BLaER1 treated with 17β-estradiol and CSF1 and Interleukin-3, amounts not matched to agents 10 nM and 100 nM (cell line): ENCODE data around the gene NTN4.
A peak's percentile ranks its signal among the peaks of the same experiment; 100 is the strongest.

Experiments used
- H3K27ac ChIP-seq, 11 experiments: shearing (Covaris generic); formaldehyde crosslinking; 2 replicates each; pipeline ENCODE4 v1.8.1; 2022
- H3K27me3 ChIP-seq, 11 experiments: shearing (Covaris generic); formaldehyde crosslinking; 2 replicates each; pipeline ENCODE4 v1.8.1; 2022
- H3K36me3 ChIP-seq, 11 experiments: shearing (Covaris generic); formaldehyde crosslinking; 2 replicates each; pipeline ENCODE4 v1.8.1; 2022
- H3K4me1 ChIP-seq, 10 experiments: shearing (Covaris generic); formaldehyde crosslinking; 2 replicates each; pipeline ENCODE4 v1.8.1; 2022
- H3K4me2 ChIP-seq, 11 experiments: shearing (Covaris generic); formaldehyde crosslinking; 2 replicates each; pipeline ENCODE4 v1.8.1; 2022
- H3K4me3 ChIP-seq, 10 experiments: shearing (Covaris generic); formaldehyde crosslinking; 2 replicates each; pipeline ENCODE4 v1.8.1; 2022
- H3K9ac ChIP-seq, 11 experiments: shearing (Covaris generic); formaldehyde crosslinking; 2 replicates each; pipeline ENCODE4 v1.8.1; 2022
- H3K9me3 ChIP-seq, 11 experiments: shearing (Covaris generic); formaldehyde crosslinking; replicated peaks in 1 of 11; 2 replicates each; pipeline ENCODE4 v1.8.1; 2022
- H4K20me1 ChIP-seq, 11 experiments: shearing (Covaris generic); formaldehyde crosslinking; 2 replicates each; pipeline ENCODE4 v1.8.1; 2022
- Cebpa-rat ChIP-seq, 11 experiments: shearing (Covaris generic); IDR thresholded peaks; 2 replicates each; pipeline ENCODE4 v1.8.1; 2022

The NTN4 gene

GRCh38 chr12:95802482-95803270 lies 12.1 kb upstream of the NTN4 start:
- no peaks in the 10 kb centered on the region for H3K9me3 ChIP-seq
- H3K9ac ChIP-seq = no peak overlapping the region
- TF ChIP-seq Cebpa-rat (IDR thresholded peaks at IDR 0.05) = no peak
- no peaks in the 10 kb centered on the region for H3K27me3 ChIP-seq
- no peaks in the 10 kb centered on the region for H3K36me3 ChIP-seq
- H3K4me3 ChIP-seq = no peak overlapping the region
- no peak overlapping the region for H3K4me2 ChIP-seq
- H4K20me1 ChIP-seq = no peaks in the 10 kb centered on the region
- no peak overlapping the region for H3K27ac ChIP-seq
- peaks cover 0 to 4% (median 0%) of the 10 kb centered on the region in 10 experiments; a peak in 1 of 20 replicates for H3K4me1 ChIP-seq

- no peak for TF ChIP-seq Cebpa-rat (IDR thresholded peaks at IDR 0.05)
- H3K9me3 ChIP-seq = no peaks in the 10 kb centered on the region
- H3K4me2 ChIP-seq = no peak overlapping the region
- H4K20me1 ChIP-seq = peaks cover 0 to 2% (median 0%) of the 10 kb centered on the region in 11 experiments; a peak in 2 of 22 replicates
- peaks cover 22 to 34% (median 23%) of the 10 kb centered on the region in 11 experiments for H3K27me3 ChIP-seq
- no peaks in the 10 kb centered on the region for H3K36me3 ChIP-seq
- H3K9ac ChIP-seq = no peak overlapping the region
- no peak overlapping the region for H3K27ac ChIP-seq
- H3K4me3 ChIP-seq = no peak overlapping the region
- H3K4me1 ChIP-seq = no peaks in the 10 kb centered on the region
Measured at GRCh38 chr12:95796982-95797289, 6.4 kb upstream of the NTN4 start.

GRCh38 chr12:95796225-95796981 lies 5.8 kb upstream of the NTN4 start:
- TF ChIP-seq Cebpa-rat (IDR thresholded peaks at IDR 0.05) = no peak

GRCh38 chr12:95790917-95791849 lies 619 bp upstream of the NTN4 start:
- Histone ChIP-seq H3K9ac (peak overlapping the region in 5 of 11 experiments; percentile 60 to 79 (median 70); a peak in 6 of 22 replicates), H3K27me3 (peaks cover 74 to 89% (median 77%) of the 10 kb centered on the region in 11 experiments), H3K36me3 (no peaks in the 10 kb centered on the region), H3K4me2 (peak overlapping the region; percentile 93 to 100 (median 97)), H3K4me1 (peaks cover 5 to 15% (median 13%) of the 10 kb centered on the region in 10 experiments; a peak in 18 of 20 replicates), H3K4me3 (peak overlapping the region; percentile 65 to 80 (median 70)), H3K27ac (no peak overlapping the region), H4K20me1 (peaks cover 0 to 29% (median 23%) of the 10 kb centered on the region in 11 experiments; a peak in 15 of 22 replicates), H3K9me3 (no peaks in the 10 kb centered on the region)
- TF ChIP-seq Cebpa-rat (IDR thresholded peaks at IDR 0.05) = no peak

More at GRCh38 chr12:95796225-95796981, 5.8 kb upstream of the NTN4 start:
- H3K4me3 ChIP-seq = no peak overlapping the region
- peaks cover 27 to 40% (median 28%) of the 10 kb centered on the region in 11 experiments for H3K27me3 ChIP-seq
- H3K9ac ChIP-seq = no peak overlapping the region
- no peaks in the 10 kb centered on the region for H3K4me1 ChIP-seq
- no peaks in the 10 kb centered on the region for H3K36me3 ChIP-seq
- H3K9me3 ChIP-seq = no peaks in the 10 kb centered on the region
- H4K20me1 ChIP-seq = peaks cover 0 to 6% (median 1%) of the 10 kb centered on the region in 11 experiments; a peak in 6 of 22 replicates
- no peak overlapping the region for H3K4me2 ChIP-seq
- H3K27ac ChIP-seq = no peak overlapping the region

GRCh38 chr12:95789126-95790032 lies 1.2 kb downstream of the NTN4 start:
- Histone ChIP-seq H3K4me1 (peaks cover 5 to 15% (median 13%) of the 10 kb centered on the region in 10 experiments; a peak in 18 of 20 replicates), H3K36me3 (no peaks in the 10 kb centered on the region), H3K9ac (peak overlapping the region in 6 of 11 experiments; percentile 51 to 79 (median 71); a peak in 9 of 22 replicates), H3K4me3 (peak overlapping the region; percentile 65 to 80 (median 70)), H3K27ac (no peak overlapping the region), H3K9me3 (no peaks in the 10 kb centered on the region), H3K27me3 (peaks cover 74 to 80% (median 75%) of the 10 kb centered on the region in 11 experiments), H3K4me2 (peak overlapping the region; percentile 93 to 100 (median 97)), H4K20me1 (peaks cover 0 to 29% (median 23%) of the 10 kb centered on the region in 11 experiments; a peak in 15 of 22 replicates)
- no peak for TF ChIP-seq Cebpa-rat (IDR thresholded peaks at IDR 0.05)

GRCh38 chr12:95788637-95789036 lies 1.9 kb downstream of the NTN4 start:
- H3K27ac ChIP-seq = no peak overlapping the region
- H4K20me1 ChIP-seq = peaks cover 0 to 29% (median 23%) of the 10 kb centered on the region in 11 experiments; a peak in 15 of 22 replicates
- H3K4me3 ChIP-seq = no peak overlapping the region
- no peaks in the 10 kb centered on the region for H3K9me3 ChIP-seq
- H3K9ac ChIP-seq = no peak overlapping the region
- peaks cover 5 to 15% (median 13%) of the 10 kb centered on the region in 10 experiments; a peak in 18 of 20 replicates for H3K4me1 ChIP-seq
- no peak overlapping the region for H3K4me2 ChIP-seq
- H3K36me3 ChIP-seq = no peaks in the 10 kb centered on the region
- H3K27me3 ChIP-seq = peaks cover 68 to 73% (median 69%) of the 10 kb centered on the region in 11 experiments
- TF ChIP-seq Cebpa-rat (IDR thresholded peaks at IDR 0.05) = no peak

- Histone ChIP-seq H3K27me3 (peaks cover 55 to 60% (median 56%) of the 10 kb centered on the region in 11 experiments), H3K36me3 (no peaks in the 10 kb centered on the region), H3K27ac (no peak overlapping the region), H3K9me3 (no peaks in the 10 kb centered on the region), H3K4me2 (no peak overlapping the region), H3K4me3 (no peak overlapping the region), H3K4me1 (peaks cover 5 to 15% (median 13%) of the 10 kb centered on the region in 10 experiments; a peak in 18 of 20 replicates), H4K20me1 (peaks cover 0 to 29% (median 23%) of the 10 kb centered on the region in 11 experiments; a peak in 15 of 22 replicates), H3K9ac (no peak overlapping the region)
- TF ChIP-seq Cebpa-rat (IDR thresholded peaks at IDR 0.05) = no peak
Measured at GRCh38 chr12:95787274-95787818, 3.2 kb downstream of the NTN4 start.
